ENCODE data around the gene ENOPH1.

The ENOPH1 gene

DNA sequence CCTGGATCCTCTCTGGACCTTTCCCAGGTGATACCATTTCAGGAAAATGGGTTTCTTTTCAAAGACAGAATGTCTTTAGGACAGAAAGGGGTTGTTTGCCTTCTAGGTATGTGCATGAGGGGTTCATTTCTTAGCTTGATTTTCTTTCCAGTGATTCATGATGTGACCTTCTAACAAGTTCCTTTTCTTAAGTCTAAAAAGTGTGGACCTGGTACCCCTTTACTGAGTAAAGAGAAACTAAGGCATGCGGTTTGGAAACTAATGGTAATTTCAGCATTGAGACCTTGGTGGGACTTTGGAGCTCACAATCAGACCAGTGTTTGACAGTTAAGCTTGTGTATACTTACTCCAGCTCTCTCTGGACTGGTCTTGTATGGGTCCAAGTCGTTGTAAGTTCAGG lies 8.7 kb downstream of the ENOPH1 start:
- Histone ChIP-seq H3K9ac (ENCODE audit: low read length) (no peak overlapping the region), H4K91ac (ENCODE audit: low read depth, low read length) (no peak overlapping the region), H3K14ac (ENCODE audit: low read length) (no peak overlapping the region), H3K27me3 (ENCODE audit: insufficient read depth, low read length) (no peaks in the 10 kb centered on the region), H2AFZ (ENCODE audit: insufficient read depth, low read length, poor library complexity) (no peak overlapping the region), H2BK12ac (ENCODE audit: low read length) (no peak overlapping the region), H3K18ac (ENCODE audit: low read length) (no peak overlapping the region), H3K4me2 (ENCODE audit: low read length) (no peak overlapping the region), H3K4me3 (ENCODE audit: low read depth, low read length) (no peak overlapping the region), H3K4me1 (ENCODE audit: control insufficient read depth in 1 of 2, insufficient read depth in 2 of 2, low read length in 2 of 2) (peaks cover 2 to 8% of the 10 kb centered on the region in 2 experiments), H3K4ac (ENCODE audit: low read depth, low read length) (peak overlapping the region; percentile 10), H4K8ac (ENCODE audit: low read depth, low read length) (no peak overlapping the region), H3K23ac (ENCODE audit: low read length) (no peak overlapping the region), H3K79me2 (ENCODE audit: control insufficient read depth, insufficient read depth, low read length, poor library complexity) (peaks cover 9% of the 10 kb centered on the region), H3K9me3 (ENCODE audit: insufficient read depth, low read depth, low read length) (no peaks in the 10 kb centered on the region), H2BK5ac (ENCODE audit: low read depth, low read length, poor library complexity) (no peak overlapping the region), H2AK5ac (ENCODE audit: low read length) (no peak overlapping the region), H3K27ac (ENCODE audit: low read depth, low read length) (no peak overlapping the region), H3K36me3 (ENCODE audit: control insufficient read depth in 1 of 2, insufficient read depth in 2 of 2, low read length in 2 of 2) (peaks cover 3 to 4% of the 10 kb centered on the region in 2 experiments), H2BK120ac (ENCODE audit: insufficient read depth, low read length, poor library complexity) (no peak overlapping the region), H4K12ac (ENCODE audit: low read depth, low read length) (no peak overlapping the region), H3K79me1 (ENCODE audit: low read length) (no peaks in the 10 kb centered on the region)
- WGBS (ENCODE audit: extremely low coverage, insufficient coverage, insufficient read length), result no CpG with 5 or more reads among the region's 2 CpGs
- no peak for DNase-seq

DNA sequence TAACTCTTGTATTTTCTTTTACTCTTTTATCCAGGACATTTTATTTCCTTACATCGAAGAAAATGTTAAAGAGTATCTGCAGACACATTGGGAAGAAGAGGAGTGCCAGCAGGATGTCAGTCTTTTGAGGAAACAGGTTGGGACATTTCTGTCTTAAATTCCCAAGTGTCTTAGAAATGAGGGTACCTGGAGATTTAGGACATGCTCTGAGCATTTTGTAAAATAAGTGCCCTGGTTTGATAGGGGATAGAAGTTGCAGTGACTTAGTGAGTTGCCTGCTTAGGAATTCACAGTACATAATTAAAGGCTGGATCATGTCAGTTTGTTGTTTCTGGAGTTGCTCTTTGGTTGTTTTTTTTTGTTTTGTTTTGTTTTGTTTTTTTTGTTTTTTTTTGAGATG lies 17.5 kb downstream of the ENOPH1 start:
- Histone ChIP-seq H2BK5ac (ENCODE audit: low read depth, low read length, poor library complexity) (no peak overlapping the region), H3K9me3 (ENCODE audit: insufficient read depth, low read depth, low read length) (no peaks in the 10 kb centered on the region), H3K79me1 (ENCODE audit: low read length) (peaks cover 2% of the 10 kb centered on the region), H3K4me2 (ENCODE audit: low read length) (no peak overlapping the region), H4K8ac (ENCODE audit: low read depth, low read length) (no peak overlapping the region), H3K18ac (ENCODE audit: low read length) (no peak overlapping the region), H3K79me2 (ENCODE audit: control insufficient read depth, insufficient read depth, low read length, poor library complexity) (peaks cover 2% of the 10 kb centered on the region), H3K27ac (ENCODE audit: low read depth, low read length) (no peak overlapping the region), H3K27me3 (ENCODE audit: insufficient read depth, low read length) (no peaks in the 10 kb centered on the region), H3K4me1 (ENCODE audit: control insufficient read depth in 1 of 2, insufficient read depth in 2 of 2, low read length in 2 of 2) (peaks cover 0 to 2% of the 10 kb centered on the region in 2 experiments), H3K36me3 (ENCODE audit: control insufficient read depth in 1 of 2, insufficient read depth in 2 of 2, low read length in 2 of 2) (peaks cover 22 to 24% of the 10 kb centered on the region in 2 experiments), H2BK12ac (ENCODE audit: low read length) (no peak overlapping the region), H3K4ac (ENCODE audit: low read depth, low read length) (no peak overlapping the region), H2AK5ac (ENCODE audit: low read length) (no peak overlapping the region), H2AFZ (ENCODE audit: insufficient read depth, low read length, poor library complexity) (no peak overlapping the region), H3K14ac (ENCODE audit: low read length) (no peak overlapping the region), H2BK120ac (ENCODE audit: insufficient read depth, low read length, poor library complexity) (no peak overlapping the region), H4K91ac (ENCODE audit: low read depth, low read length) (no peak overlapping the region), H4K12ac (ENCODE audit: low read depth, low read length) (no peak overlapping the region), H3K9ac (ENCODE audit: low read length) (no peak overlapping the region), H3K23ac (ENCODE audit: low read length) (no peak overlapping the region), H3K4me3 (ENCODE audit: low read depth, low read length) (no peak overlapping the region)
- WGBS (ENCODE audit: extremely low coverage, insufficient coverage, insufficient read length), result no CpG with 5 or more reads among the region's 1 CpG
- peak; percentile 60 to 94 for DNase-seq

GRCh38 chr4:82450966-82451755 lies 20.8 kb downstream of the ENOPH1 start:
- Histone ChIP-seq H3K79me1 (ENCODE audit: low read length) (peaks cover 2% of the 10 kb centered on the region), H4K8ac (ENCODE audit: low read depth, low read length) (no peak overlapping the region), H3K4me2 (ENCODE audit: low read length) (no peak overlapping the region), H2BK5ac (ENCODE audit: low read depth, low read length, poor library complexity) (no peak overlapping the region), H3K9me3 (ENCODE audit: insufficient read depth, low read depth, low read length) (no peaks in the 10 kb centered on the region), H3K4ac (ENCODE audit: low read depth, low read length) (no peak overlapping the region), H3K18ac (ENCODE audit: low read length) (no peak overlapping the region), H3K27ac (ENCODE audit: low read depth, low read length) (no peak overlapping the region), H4K91ac (ENCODE audit: low read depth, low read length) (no peak overlapping the region), H3K79me2 (ENCODE audit: control insufficient read depth, insufficient read depth, low read length, poor library complexity) (no peaks in the 10 kb centered on the region), H2AK5ac (ENCODE audit: low read length) (no peak overlapping the region), H4K12ac (ENCODE audit: low read depth, low read length) (no peak overlapping the region), H2BK120ac (ENCODE audit: insufficient read depth, low read length, poor library complexity) (no peak overlapping the region), H3K4me1 (ENCODE audit: control insufficient read depth in 1 of 2, insufficient read depth in 2 of 2, low read length in 2 of 2) (peaks cover 0 to 2% of the 10 kb centered on the region in 2 experiments), H3K27me3 (ENCODE audit: insufficient read depth, low read length) (no peaks in the 10 kb centered on the region), H3K23ac (ENCODE audit: low read length) (no peak overlapping the region), H3K14ac (ENCODE audit: low read length) (no peak overlapping the region), H3K4me3 (ENCODE audit: low read depth, low read length) (peak overlapping the region; percentile 58), H3K9ac (ENCODE audit: low read length) (peak overlapping the region; percentile 32), H2AFZ (ENCODE audit: insufficient read depth, low read length, poor library complexity) (no peak overlapping the region), H3K36me3 (ENCODE audit: control insufficient read depth in 1 of 2, insufficient read depth in 2 of 2, low read length in 2 of 2) (peaks cover 21 to 24% of the 10 kb centered on the region in 2 experiments), H2BK12ac (ENCODE audit: low read length) (no peak overlapping the region)
- WGBS (ENCODE audit: extremely low coverage, insufficient coverage, insufficient read length), result no CpG with 5 or more reads among the region's 13 CpGs
- peak; percentile 80 to 88 for DNase-seq

DNA sequence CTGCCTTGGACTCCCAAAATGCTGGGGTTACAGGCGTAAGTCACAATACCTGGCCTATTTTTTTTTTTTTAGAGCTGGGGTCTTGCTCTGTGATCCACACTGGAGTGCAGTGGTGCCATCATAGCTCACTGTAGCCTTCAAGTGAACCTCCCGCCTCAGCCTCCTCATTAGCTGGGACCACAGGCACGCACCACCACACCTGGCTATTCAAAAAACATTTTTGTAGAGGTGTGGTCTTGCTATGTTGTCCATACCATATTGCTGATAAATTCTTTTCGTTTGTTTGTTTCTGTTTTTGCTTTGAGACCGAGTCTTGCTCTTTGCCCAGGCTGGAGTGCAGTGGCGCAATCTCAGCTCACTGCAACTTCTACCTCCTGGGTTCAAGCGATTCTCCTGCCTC lies 21.6 kb downstream of the ENOPH1 start:
- H3K14ac ChIP-seq (ENCODE audit: low read length), result no peak overlapping the region
- no peak overlapping the region for H4K8ac ChIP-seq (ENCODE audit: low read depth, low read length)
- no peak overlapping the region for H2BK5ac ChIP-seq (ENCODE audit: low read depth, low read length, poor library complexity)
- no peak overlapping the region for H3K4me2 ChIP-seq (ENCODE audit: low read length)
- H2BK120ac ChIP-seq (ENCODE audit: insufficient read depth, low read length, poor library complexity), result no peak overlapping the region
- no peaks in the 10 kb centered on the region for H3K27me3 ChIP-seq (ENCODE audit: insufficient read depth, low read length)
- H3K4me1 ChIP-seq (ENCODE audit: control insufficient read depth in 1 of 2, insufficient read depth in 2 of 2, low read length in 2 of 2), result peaks cover 0 to 2% of the 10 kb centered on the region in 2 experiments
- no peak overlapping the region for H3K18ac ChIP-seq (ENCODE audit: low read length)
- H3K4ac ChIP-seq (ENCODE audit: low read depth, low read length), result no peak overlapping the region
- no peak overlapping the region for H2BK12ac ChIP-seq (ENCODE audit: low read length)
- H3K36me3 ChIP-seq (ENCODE audit: control insufficient read depth in 1 of 2, insufficient read depth in 2 of 2, low read length in 2 of 2), result peaks cover 21 to 26% of the 10 kb centered on the region in 2 experiments
- H4K12ac ChIP-seq (ENCODE audit: low read depth, low read length), result no peak overlapping the region
- no peak overlapping the region for H3K27ac ChIP-seq (ENCODE audit: low read depth, low read length)
- no peak overlapping the region for H3K23ac ChIP-seq (ENCODE audit: low read length)
- H2AFZ ChIP-seq (ENCODE audit: insufficient read depth, low read length, poor library complexity), result no peak overlapping the region
- no peak overlapping the region for H3K9ac ChIP-seq (ENCODE audit: low read length)
- H3K4me3 ChIP-seq (ENCODE audit: low read depth, low read length), result no peak overlapping the region
- peaks cover 2% of the 10 kb centered on the region for H3K79me1 ChIP-seq (ENCODE audit: low read length)
- H3K79me2 ChIP-seq (ENCODE audit: control insufficient read depth, insufficient read depth, low read length, poor library complexity), result no peaks in the 10 kb centered on the region
- H2AK5ac ChIP-seq (ENCODE audit: low read length), result no peak overlapping the region
- no peaks in the 10 kb centered on the region for H3K9me3 ChIP-seq (ENCODE audit: insufficient read depth, low read depth, low read length)
- H4K91ac ChIP-seq (ENCODE audit: low read depth, low read length), result no peak overlapping the region
- WGBS (ENCODE audit: extremely low coverage, insufficient coverage, insufficient read length), result no CpG with 5 or more reads among the region's 7 CpGs
- DNase-seq, result peak; percentile 71 to 81

All from trophoblast cell (in vitro differentiated cells and primary cell).